Smooth muscle cell (in vitro differentiated cells): Measurements from ENCODE around the gene SYCP3. TPM values are rescaled to one million over a fixed set of nuclear protein-coding genes. Genes with fewer than 3 reads are reported as not detected.

ENCODE experiments used
- DNase-seq: peaks from one replicate; lab custom pipeline; 2025; ENCODE audit not compliant: unreplicated experiment; lab: John Stamatoyannopoulos, UW
- H2AFZ ChIP-seq: fragments of 200-600 bp; sonication (generic); 2 replicates; pipeline ENCODE4 v1.6.0; 2016; ENCODE audit warnings: antibody characterized with exemption, low read depth, mild to moderate bottlenecking
- H3F3A ChIP-seq: fragments of 200-600 bp; sonication (generic); 2 replicates; pipeline ENCODE4 v1.6.0; 2017; ENCODE audit warnings: antibody characterized with exemption, low read depth
- H3K27ac ChIP-seq: fragments of 200-600 bp; sonication (generic); 2 replicates; pipeline ENCODE4 v1.5.1; 2016; ENCODE audit warnings: low read depth, mild to moderate bottlenecking
- H3K27me3 ChIP-seq: fragments of 200-600 bp; sonication (generic); 2 replicates; pipeline ENCODE4 v1.6.1; 2016; ENCODE audit warnings: low read depth, mild to moderate bottlenecking
- H3K36me3 ChIP-seq: fragments of 200-600 bp; sonication (generic); 2 replicates; pipeline ENCODE4 v1.5.1; 2016; ENCODE audit warnings: low read depth
- H3K4me1 ChIP-seq: fragments of 200-600 bp; sonication (generic); 2 replicates; pipeline ENCODE4 v1.5.1; 2016; ENCODE audit warnings: low read depth
- H3K4me2 ChIP-seq: fragments of 200-600 bp; sonication (generic); 2 replicates; pipeline ENCODE4 v1.6.0; 2016; ENCODE audit warnings: mild to moderate bottlenecking
- H3K4me3 ChIP-seq: fragments of 200-600 bp; sonication (generic); 2 replicates; pipeline ENCODE4 v1.5.1; 2016; ENCODE audit warnings: mild to moderate bottlenecking
- H3K79me2 ChIP-seq: fragments of 200-600 bp; sonication (generic); 2 replicates; pipeline ENCODE4 v1.6.0; 2016; ENCODE audit warnings: low read depth, mild to moderate bottlenecking
- H3K9ac ChIP-seq: fragments of 200-600 bp; sonication (generic); 2 replicates; pipeline ENCODE4 v1.6.0; 2016; ENCODE audit warnings: low read depth
- H3K9me3 ChIP-seq: fragments of 200-600 bp; sonication (generic); replicated peaks from 2 replicates; pipeline ENCODE4 v1.5.1; 2016; ENCODE audit warnings: low read depth
- H4K20me1 ChIP-seq: fragments of 200-600 bp; sonication (generic); 2 replicates; pipeline ENCODE4 v1.6.0; 2016; ENCODE audit warnings: low read depth
- WGBS: methylation state at CpG from one replicate; pipeline ENCODE4 v1.1.7; 2016; ENCODE audit warnings: low lambda C conversion rate; 5-methylcytosine and 5-hydroxymethylcytosine counted together
- polyA plus RNA-seq: library from polyadenylated mRNA; unstranded; fragments of >200 nt; fragmentation: Nextera tagmentation; extraction: Ambion mirVana; gene quantifications from 2 replicates; pipeline ENCODE4 v1.2.1, GENCODE V29; 2016
- total RNA-seq: library from RNA; depleted of rRNA; stranded (reverse); fragments of >200 nt; gene quantifications from 2 replicates; pipeline ENCODE4 v1.2.3, GENCODE V29; 2014
- TF ChIP-seq, protein P1 (sequence below): fragments of 200-600 bp; sonication (generic); IDR thresholded peaks from 2 replicates; pipeline ENCODE4 v1.5.1; 2017; ENCODE audit warnings: borderline replicate concordance, mild to moderate bottlenecking, antibody characterized with exemption; ENCODE audit not compliant: insufficient read depth, poor library complexity, severe bottlenecking

SYCP3 gene
- total and polyA plus RNA-seq, 2 experiments from 2014 or later, result 1.1 to 3.6 TPM

GRCh38 chr12:101695706-101696105 lies 43.6 kb downstream of the SYCP3 start:
- Histone ChIP-seq H4K20me1 (peaks cover 14% of the 10 kb centered on the region), H3K4me1 (no peaks in the 10 kb centered on the region), H3K27me3 (no peaks in the 10 kb centered on the region), H3K4me3 (no peak overlapping the region), H3K9ac (no peak overlapping the region), H3K4me2 (no peak overlapping the region), H3K79me2 (peaks cover 4% of the 10 kb centered on the region), H3K36me3 (no peaks in the 10 kb centered on the region), H3F3A (no peaks in the 10 kb centered on the region), H2AFZ (no peak overlapping the region), H3K9me3 (no peaks in the 10 kb centered on the region), H3K27ac (no peak overlapping the region)
- WGBS, result 92% methylated on average over 1 of the region's 1 CpG
- TF ChIP-seq, protein P1, sequence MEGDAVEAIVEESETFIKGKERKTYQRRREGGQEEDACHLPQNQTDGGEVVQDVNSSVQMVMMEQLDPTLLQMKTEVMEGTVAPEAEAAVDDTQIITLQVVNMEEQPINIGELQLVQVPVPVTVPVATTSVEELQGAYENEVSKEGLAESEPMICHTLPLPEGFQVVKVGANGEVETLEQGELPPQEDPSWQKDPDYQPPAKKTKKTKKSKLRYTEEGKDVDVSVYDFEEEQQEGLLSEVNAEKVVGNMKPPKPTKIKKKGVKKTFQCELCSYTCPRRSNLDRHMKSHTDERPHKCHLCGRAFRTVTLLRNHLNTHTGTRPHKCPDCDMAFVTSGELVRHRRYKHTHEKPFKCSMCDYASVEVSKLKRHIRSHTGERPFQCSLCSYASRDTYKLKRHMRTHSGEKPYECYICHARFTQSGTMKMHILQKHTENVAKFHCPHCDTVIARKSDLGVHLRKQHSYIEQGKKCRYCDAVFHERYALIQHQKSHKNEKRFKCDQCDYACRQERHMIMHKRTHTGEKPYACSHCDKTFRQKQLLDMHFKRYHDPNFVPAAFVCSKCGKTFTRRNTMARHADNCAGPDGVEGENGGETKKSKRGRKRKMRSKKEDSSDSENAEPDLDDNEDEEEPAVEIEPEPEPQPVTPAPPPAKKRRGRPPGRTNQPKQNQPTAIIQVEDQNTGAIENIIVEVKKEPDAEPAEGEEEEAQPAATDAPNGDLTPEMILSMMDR, result no peak
- DNase-seq, result no peak

GRCh38 chr12:101694986-101695385 lies 44.3 kb downstream of the SYCP3 start:
- no peaks in the 10 kb centered on the region for H3K9me3 ChIP-seq
- no peaks in the 10 kb centered on the region for H3K36me3 ChIP-seq
- no peaks in the 10 kb centered on the region for H3K4me1 ChIP-seq
- peaks cover 10% of the 10 kb centered on the region for H4K20me1 ChIP-seq
- 95% methylated on average over 2 of the region's 2 CpGs for WGBS
- peaks cover 4% of the 10 kb centered on the region for H3K79me2 ChIP-seq
- H3F3A ChIP-seq, result no peaks in the 10 kb centered on the region
- no peak overlapping the region for H3K4me3 ChIP-seq
- no peak overlapping the region for H3K27ac ChIP-seq
- H3K27me3 ChIP-seq, result no peaks in the 10 kb centered on the region
- H3K9ac ChIP-seq, result no peak overlapping the region
- DNase-seq, result no peak
- H3K4me2 ChIP-seq, result no peak overlapping the region
- TF ChIP-seq, protein P1, result no peak
- H2AFZ ChIP-seq, result no peak overlapping the region

- H3K27me3 ChIP-seq, result no peaks in the 10 kb centered on the region
- no peak overlapping the region for H2AFZ ChIP-seq
- H3F3A ChIP-seq, result no peaks in the 10 kb centered on the region
- no peak overlapping the region for H3K9ac ChIP-seq
- H3K4me2 ChIP-seq, result no peak overlapping the region
- peaks cover 4% of the 10 kb centered on the region for H3K79me2 ChIP-seq
- H3K36me3 ChIP-seq, result no peaks in the 10 kb centered on the region
- no peaks in the 10 kb centered on the region for H3K4me1 ChIP-seq
- H3K27ac ChIP-seq, result no peak overlapping the region
- H4K20me1 ChIP-seq, result peaks cover 4% of the 10 kb centered on the region
- no peak overlapping the region for H3K4me3 ChIP-seq
- TF ChIP-seq, protein P1, result no peak
- H3K9me3 ChIP-seq, result no peaks in the 10 kb centered on the region
- DNase-seq, result no peak
- WGBS, result 88% methylated on average over 2 of the region's 2 CpGs
These were observed 44.9 kb downstream of the SYCP3 start for GRCh38 chr12:101694297-101694848.

- H3K79me2 ChIP-seq, result no peaks in the 10 kb centered on the region
- no peaks in the 10 kb centered on the region for H3K36me3 ChIP-seq
- H3K9me3 ChIP-seq, result no peaks in the 10 kb centered on the region
- TF ChIP-seq, protein P1, result no peak
- H3F3A ChIP-seq, result no peaks in the 10 kb centered on the region
- H2AFZ ChIP-seq, result no peak overlapping the region
- DNase-seq, result no peak
- no peaks in the 10 kb centered on the region for H4K20me1 ChIP-seq
- WGBS, result 89% methylated on average over 1 of the region's 1 CpG
- H3K4me3 ChIP-seq, result no peak overlapping the region
- H3K4me1 ChIP-seq, result no peaks in the 10 kb centered on the region
- H3K27me3 ChIP-seq, result no peaks in the 10 kb centered on the region
- H3K4me2 ChIP-seq, result no peak overlapping the region
- no peak overlapping the region for H3K27ac ChIP-seq
- H3K9ac ChIP-seq, result no peak overlapping the region
These were observed 47.7 kb downstream of the SYCP3 start for GRCh38 chr12:101691503-101692096.
